MM.1S (cell line): Measurements from ENCODE around the gene ALDH1B1.

Experiments
- DNase-seq: peaks from one replicate; pipeline ENCODE4 v3.0.0-alpha.2; 2015
- H2AFZ ChIP-seq: fragments of 300-600 bp; sonication (generic); 2 replicates; pipeline ENCODE4 v1.6.0; 2016; ENCODE audit warnings: antibody characterized with exemption, low read length
- H3F3A ChIP-seq: fragments of 300-600 bp; sonication (generic); 2 replicates; pipeline ENCODE4 v1.6.1; 2016; ENCODE audit warnings: mild to moderate bottlenecking, antibody characterized with exemption, low read length, moderate library complexity, mixed read lengths; ENCODE audit not compliant: insufficient read depth
- H3K27ac ChIP-seq: fragments of 300-600 bp; sonication (generic); 2 replicates; pipeline ENCODE4 v1.5.1; 2016; ENCODE audit warnings: mild to moderate bottlenecking, low read length
- H3K27me3 ChIP-seq: fragments of 300-600 bp; sonication (generic); replicated peaks from 2 replicates; pipeline ENCODE4 v1.6.0; 2016; ENCODE audit warnings: low read length; ENCODE audit not compliant: insufficient read depth
- H3K36me3 ChIP-seq: fragments of 300-600 bp; sonication (generic); replicated peaks from 2 replicates; pipeline ENCODE4 v1.6.1; 2016; ENCODE audit warnings: mild to moderate bottlenecking, low read length, mixed read lengths; ENCODE audit not compliant: insufficient read depth
- H3K4me1 ChIP-seq: fragments of 300-600 bp; sonication (generic); 2 replicates; pipeline ENCODE4 v1.6.1; 2016; ENCODE audit warnings: low read length, mixed read lengths
- H3K4me2 ChIP-seq: fragments of 300-600 bp; sonication (generic); 2 replicates; pipeline ENCODE4 v1.6.0; 2016; ENCODE audit warnings: low read depth, low read length
- H3K4me3 ChIP-seq: fragments of 300-600 bp; sonication (generic); 2 replicates; pipeline ENCODE4 v1.5.1; 2016; ENCODE audit warnings: low read length, mixed read lengths
- H3K79me2 ChIP-seq: fragments of 300-600 bp; sonication (generic); 2 replicates; pipeline ENCODE4 v1.6.1; 2016; ENCODE audit warnings: mixed run types, low read length, mixed read lengths
- H3K9ac ChIP-seq: fragments of 300-600 bp; sonication (generic); 2 replicates; pipeline ENCODE4 v1.6.1; 2016; ENCODE audit warnings: low read length, mixed read lengths
- H3K9me2 ChIP-seq: fragments of 300-600 bp; sonication (generic); replicated peaks from 2 replicates; pipeline ENCODE4 v1.6.1; 2016; ENCODE audit warnings: mild to moderate bottlenecking, low read length, mixed read lengths; ENCODE audit not compliant: insufficient read depth
- H3K9me3 ChIP-seq: fragments of 300-600 bp; sonication (generic); replicated peaks from 2 replicates; pipeline ENCODE4 v1.6.1; 2016; ENCODE audit warnings: mild to moderate bottlenecking, low read length, mixed read lengths; ENCODE audit not compliant: insufficient read depth
- H4K20me1 ChIP-seq: fragments of 300-600 bp; sonication (generic); 2 replicates; pipeline ENCODE4 v1.6.1; 2016; ENCODE audit warnings: mild to moderate bottlenecking, low read length, moderate library complexity, mixed read lengths; ENCODE audit not compliant: insufficient read depth
- CTCF ChIP-seq: fragments of 300-600 bp; sonication (generic); IDR thresholded peaks from 2 replicates; pipeline ENCODE4 v1.5.1; 2016; ENCODE audit warnings: antibody characterized with exemption, low read length, mixed read lengths
- EZH2 ChIP-seq: fragments of 300-600 bp; sonication (generic); optimal IDR thresholded peaks from 2 replicates; pipeline ENCODE3; 2017; ENCODE audit warnings: low read depth, mild to moderate bottlenecking, antibody characterized with exemption, low read length, mixed read lengths
- EZH2phosphoT487 ChIP-seq: fragments of 300-600 bp; sonication (generic); IDR thresholded peaks from 2 replicates; pipeline ENCODE4 v1.6.1; 2018; ENCODE audit warnings: antibody characterized with exemption, low read length

Gene ALDH1B1

DNA sequence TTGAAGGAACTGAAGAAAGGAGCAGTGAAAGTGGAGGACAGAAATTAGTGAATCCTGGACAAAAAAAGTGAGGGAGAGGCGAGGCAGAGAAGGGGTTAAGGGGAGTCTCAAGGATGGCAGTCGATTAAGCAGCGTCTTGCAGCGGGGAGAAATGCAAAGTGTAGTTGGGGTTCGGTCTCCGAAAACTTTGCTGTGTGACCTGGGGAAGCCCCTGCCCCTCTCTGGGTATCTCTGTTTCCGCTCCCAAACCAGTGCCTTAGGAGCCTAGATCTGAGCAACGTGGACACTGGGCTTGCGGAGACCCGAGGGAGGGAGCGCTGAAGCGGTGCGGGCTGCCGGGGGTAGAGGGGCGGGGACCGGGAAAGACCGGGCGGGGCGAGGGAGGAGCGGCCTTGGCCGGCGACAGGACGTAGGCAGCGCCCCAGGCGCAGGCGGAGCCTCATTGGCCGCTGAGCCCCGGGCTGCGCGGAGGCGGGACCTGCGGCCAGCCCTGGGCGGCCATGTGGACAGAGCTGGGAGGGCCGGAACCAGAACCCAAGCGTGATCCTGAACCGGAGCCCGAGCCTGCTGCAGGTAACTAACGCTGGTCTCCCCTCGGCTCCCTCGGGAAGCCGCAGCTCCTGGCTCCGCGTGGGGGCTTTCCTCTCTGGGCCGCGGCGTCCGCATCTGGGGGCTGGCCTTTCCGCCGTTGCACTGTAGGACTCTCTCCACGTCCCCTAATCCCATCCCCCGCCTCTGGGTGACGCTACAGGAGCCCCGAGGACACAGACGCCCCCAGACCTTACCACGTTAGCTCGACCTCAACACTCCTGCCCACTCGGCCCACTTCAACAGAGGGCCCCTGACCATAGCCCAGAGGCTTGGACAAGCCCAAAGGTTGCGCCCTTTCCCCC lies at the start of gene ALDH1B1:
Gene ALDH1B1, plus strand, starts transcription at position 468 of the 893 bp plus-strand sequence. CDS start 3,047 bp downstream, outside the sequence.
- DNase-seq, result peak; percentile 85
- Histone ChIP-seq H3K4me2 (peak within 1 kb of the TSS; percentile 78), H3K9me3 (no peaks in the 10 kb centered on the region), H2AFZ (peak within 1 kb of the TSS; percentile 84), H4K20me1 (no peaks in the 10 kb centered on the region), H3F3A (no peaks in the 10 kb centered on the region), H3K27ac (peak within 1 kb of the TSS; percentile 1; the same call in 1 of the 2 replicates), H3K4me1 (0 out of 2 replicates have a peak, but pooled peaks cover 3% of the 10 kb centered on the region), H3K36me3 (no peaks in the 10 kb centered on the region), H3K4me3 (peak within 1 kb of the TSS; percentile 83), H3K79me2 (peaks cover 35% of the 10 kb centered on the region), H3K9ac (peak within 1 kb of the TSS; percentile 79), H3K27me3 (no peaks in the 10 kb centered on the region), H3K9me2 (no peaks in the 10 kb centered on the region)
- TF ChIP-seq CTCF (peak; percentile 34), EZH2phosphoT487 (no peak), EZH2 (no peak)

DNA sequence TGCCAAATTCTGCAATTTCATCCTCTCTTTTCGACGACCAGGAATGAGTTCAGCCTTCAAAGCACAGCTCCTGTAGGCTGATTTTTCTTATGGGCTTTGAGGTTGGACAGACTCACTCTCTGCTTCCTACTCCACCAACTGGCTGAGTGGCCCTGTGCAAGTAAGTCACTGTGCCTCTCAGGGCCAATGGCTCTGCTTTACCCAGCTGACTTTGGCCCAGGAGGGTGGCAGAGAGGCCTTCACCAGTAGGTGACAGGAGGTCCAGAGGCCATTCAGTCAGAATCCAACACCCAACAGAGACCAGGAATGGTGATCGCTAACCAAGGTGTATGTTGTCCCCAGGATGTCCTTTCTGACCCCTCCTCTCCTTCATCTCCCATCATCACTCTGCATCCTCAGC lies 49.5 kb upstream of the ALDH1B1 start:
- Histone ChIP-seq H4K20me1 (no peaks in the 10 kb centered on the region), H3K4me3 (no peak overlapping the region), H3K27ac (no peak overlapping the region), H3F3A (no peaks in the 10 kb centered on the region), H2AFZ (no peak overlapping the region), H3K9ac (no peak overlapping the region), H3K27me3 (no peaks in the 10 kb centered on the region), H3K79me2 (no peaks in the 10 kb centered on the region), H3K4me2 (no peak overlapping the region), H3K9me3 (no peaks in the 10 kb centered on the region), H3K4me1 (no peaks in the 10 kb centered on the region), H3K9me2 (no peaks in the 10 kb centered on the region), H3K36me3 (no peaks in the 10 kb centered on the region)
- DNase-seq, result no peak
- TF ChIP-seq EZH2phosphoT487 (no peak), CTCF (no peak), EZH2 (no peak)

GRCh38 chr9:38343552-38343951 lies 49.0 kb upstream of the ALDH1B1 start:
- Histone ChIP-seq H3K9me3 (no peaks in the 10 kb centered on the region), H3K4me3 (no peak overlapping the region), H3K27ac (no peak overlapping the region), H3K9ac (no peak overlapping the region), H2AFZ (no peak overlapping the region), H4K20me1 (no peaks in the 10 kb centered on the region), H3K27me3 (no peaks in the 10 kb centered on the region), H3K4me2 (no peak overlapping the region), H3K79me2 (no peaks in the 10 kb centered on the region), H3K9me2 (no peaks in the 10 kb centered on the region), H3K36me3 (no peaks in the 10 kb centered on the region), H3F3A (no peaks in the 10 kb centered on the region), H3K4me1 (no peaks in the 10 kb centered on the region)
- no peak for TF ChIP-seq EZH2
- DNase-seq, result no peak
